Retinal pigment epithelial cell (primary cell): Measurements from ENCODE around the gene MCTS1.
"Not testable (repeated sequence)": the region's sequence is repeated elsewhere in the genome, so short reads cannot be mapped to it uniquely, and the experiment has no call there.

ENCODE experiments used
- DNase-seq: peaks from one replicate; pipeline ENCODE4 v3.0.0-alpha.2; 2010; ENCODE audit warnings: low read depth
- H3K4me3 ChIP-seq: 2 replicates; pipeline ENCODE4 v1.5.1; 2011; ENCODE audit warnings: mild to moderate bottlenecking, low read length, control low read depth, moderate library complexity
- CTCF ChIP-seq: conservative IDR thresholded peaks from 2 replicates; pipeline ENCODE4 v1.5.1; 2011; ENCODE audit warnings: low read depth, low read length, control low read depth, inconsistent platforms

The MCTS1 gene

DNA sequence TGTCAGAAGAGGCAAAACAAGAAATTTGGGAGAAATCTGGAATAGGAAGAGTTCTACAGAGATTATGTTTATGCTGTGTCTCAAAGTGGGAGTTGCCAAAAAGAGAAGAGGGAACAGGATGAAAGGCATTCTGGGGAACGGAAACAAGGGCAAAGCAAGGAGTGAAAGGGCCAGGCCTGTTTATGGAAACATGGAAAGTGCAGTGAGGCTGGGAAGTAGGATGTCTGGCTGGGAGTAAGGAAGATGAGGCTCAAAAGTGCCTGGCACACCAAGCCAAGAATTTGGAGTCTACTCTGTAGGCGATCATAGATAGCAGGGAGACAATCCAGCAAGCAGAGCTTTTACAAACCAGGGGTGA, 41.4 kb upstream of the MCTS1 start:
- H3K4me3 ChIP-seq: no peak overlapping the region
- DNase-seq: no peak
- TF ChIP-seq CTCF: no peak

GRCh38 chrX:120564925-120565324, 39.0 kb upstream of the MCTS1 start:
- no peak overlapping the region for H3K4me3 ChIP-seq
- no peak for DNase-seq
- TF ChIP-seq CTCF: no peak

DNA sequence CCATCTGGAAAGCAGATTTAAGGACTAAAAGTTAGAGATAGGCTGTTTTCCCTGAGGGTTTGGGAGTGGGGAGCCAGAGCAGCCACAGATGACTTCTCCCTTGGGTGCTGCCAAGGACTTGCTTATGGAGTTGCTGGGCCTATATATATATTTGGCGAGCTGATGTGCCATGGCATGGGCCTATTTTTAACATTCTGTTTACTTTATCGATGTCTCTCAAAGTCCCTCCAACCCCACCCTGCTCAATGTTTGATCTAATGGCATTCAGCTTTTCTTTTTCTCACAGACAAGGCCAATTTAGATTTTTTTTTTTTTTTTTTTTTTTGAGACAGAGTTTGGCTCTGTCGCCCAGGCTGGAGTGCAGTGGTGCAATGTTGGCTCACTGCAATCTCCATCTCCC, 37.1 kb upstream of the MCTS1 start:
- no peak for DNase-seq
- no peak for TF ChIP-seq CTCF
- H3K4me3 ChIP-seq: no peak overlapping the region

DNA sequence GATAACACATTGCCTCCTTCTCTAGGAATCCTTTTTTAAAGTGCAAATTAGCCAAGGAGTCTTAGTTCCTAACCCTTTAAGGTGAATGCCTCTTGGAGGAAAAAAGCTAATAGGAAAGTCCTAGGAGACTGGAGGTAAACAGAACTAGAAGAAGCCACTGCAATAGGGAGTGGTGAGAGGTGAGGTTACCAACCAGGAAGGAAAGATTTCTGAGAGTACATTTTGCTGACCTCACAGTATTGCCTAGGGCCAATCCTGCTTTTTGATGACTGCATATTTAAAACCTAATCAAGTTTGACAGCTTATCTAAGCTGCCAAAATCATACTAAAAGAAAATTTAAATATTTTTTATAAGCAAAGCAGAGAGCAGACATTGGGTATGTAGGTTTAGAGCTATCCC, 35.9 kb upstream of the MCTS1 start:
- no peak for TF ChIP-seq CTCF
- H3K4me3 ChIP-seq: no peak overlapping the region
- no peak for DNase-seq

DNA sequence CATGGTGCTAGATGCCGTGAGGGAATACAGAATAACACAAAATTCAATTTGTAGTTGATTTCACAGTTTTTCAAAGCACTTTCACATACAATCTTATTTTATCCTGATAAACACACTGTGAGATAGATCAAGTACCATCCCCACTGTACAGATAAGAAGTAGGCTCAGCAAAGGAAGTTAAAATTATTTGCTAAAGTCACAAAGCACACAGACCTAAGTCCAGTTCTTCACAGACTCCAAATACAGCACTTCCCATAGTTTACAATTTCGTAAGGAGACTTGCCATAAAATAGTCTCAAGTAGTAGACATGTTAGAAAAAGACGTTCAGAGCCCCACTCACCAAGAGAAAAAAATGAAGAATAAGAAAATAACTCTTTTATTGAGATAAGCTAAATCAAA, 35.3 kb upstream of the MCTS1 start:
- DNase-seq: no peak
- no peak overlapping the region for H3K4me3 ChIP-seq
- TF ChIP-seq CTCF: no peak

GRCh38 chrX:120570011-120570600, 33.8 kb upstream of the MCTS1 start:
- H3K4me3 ChIP-seq: no peak overlapping the region
- no peak for DNase-seq
- no peak for TF ChIP-seq CTCF

GRCh38 chrX:120573806-120574205, 30.1 kb upstream of the MCTS1 start:
- not testable (repeated sequence) for H3K4me3 ChIP-seq

More at GRCh38 chrX:120573806-120574205, 30.1 kb upstream of the MCTS1 start:
- DNase-seq: not testable (repeated sequence)
